Testis (tissue), 3 donors: ENCODE measurements around the gene SLC29A1. TPM values are rescaled to one million over a fixed set of nuclear protein-coding genes. Genes with fewer than 3 reads are reported as not detected.

ENCODE experiments used
- DNase-seq: peaks from one replicate; pipeline ENCODE4 v3.0.0-alpha.2; 2019
- H3K27ac ChIP-seq, 2 donors: fragments of 200-600 bp; sonication (generic); one replicate each; pipeline ENCODE4 v1.5.1; 2019
- H3K27me3 ChIP-seq: fragments of 200-600 bp; sonication (generic); one replicate; pipeline ENCODE4 v1.5.1; 2019
- H3K36me3 ChIP-seq: fragments of 200-600 bp; sonication (generic); one replicate; pipeline ENCODE4 v1.5.1; 2017; ENCODE audit warnings: low read depth; ENCODE audit errors: missing control alignments
- H3K4me1 ChIP-seq: fragments of 200-600 bp; sonication (generic); one replicate; pipeline ENCODE4 v1.5.1; 2019
- H3K4me3 ChIP-seq, 2 donors: fragments of 200-600 bp; sonication (generic); one replicate each; pipeline ENCODE4 v1.5.1; 2017 to 2019
- H3K9me3 ChIP-seq: fragments of 200-600 bp; sonication (generic); one replicate; pipeline ENCODE4 v1.5.1; 2017
- POLR2A ChIP-seq: fragments of 450-650 bp; IDR thresholded peaks from one replicate; pipeline ENCODE4 v1.6.1; 2017; ENCODE audit warnings: antibody characterized with exemption, mild to moderate bottlenecking, moderate library complexity
- WGBS, 2 donors: methylation state at CpG; one replicate each; pipeline ENCODE4 v1.1.5; 2018; 5-methylcytosine and 5-hydroxymethylcytosine counted together
- intact Hi-C: fragments of 100-400 bp; cut with DNase I; formaldehyde crosslinking; loops from one replicate; pipeline ENCODE4 v1.15.1; 2023; ENCODE audit warnings: low total_unique reads
- polyA plus RNA-seq: library from polyadenylated mRNA; stranded (reverse); fragments of 350-450 nt; fragmentation: Illumina TruSeq; extraction: RNeasy Lipid Tissue Mini Kit (QIAGEN cat#74804); gene quantifications from one replicate; pipeline ENCODE4 v1.2.3, GENCODE V29; 2014; ENCODE audit warnings: low read depth, low replicate concordance; ENCODE audit not compliant: insufficient read depth
- total RNA-seq, 2 donors: library from RNA; depleted of rRNA; stranded (reverse); fragments of >200 nt; gene quantifications; one replicate each; pipeline ENCODE4 v1.2.3, GENCODE V29; 2016
- TF ChIP-seq, protein P1 (sequence below), 3 experiments: fragments of 450-650 bp in 2 of 3; fragments of 200-600 bp in 1 of 3; sonication (generic) in 1 of 3; IDR thresholded peaks; one replicate each; pipeline ENCODE4 v1.5.1; 2016 to 2019; ENCODE audit warnings: antibody characterized with exemption in 3 of 3, mild to moderate bottlenecking in 2 of 3, moderate library complexity in 1 of 3

Gene SLC29A1
- total and polyA plus RNA-seq, 3 donors from 2014 or later, result 41.2 to 70.0 (median 51.3) TPM

DNA sequence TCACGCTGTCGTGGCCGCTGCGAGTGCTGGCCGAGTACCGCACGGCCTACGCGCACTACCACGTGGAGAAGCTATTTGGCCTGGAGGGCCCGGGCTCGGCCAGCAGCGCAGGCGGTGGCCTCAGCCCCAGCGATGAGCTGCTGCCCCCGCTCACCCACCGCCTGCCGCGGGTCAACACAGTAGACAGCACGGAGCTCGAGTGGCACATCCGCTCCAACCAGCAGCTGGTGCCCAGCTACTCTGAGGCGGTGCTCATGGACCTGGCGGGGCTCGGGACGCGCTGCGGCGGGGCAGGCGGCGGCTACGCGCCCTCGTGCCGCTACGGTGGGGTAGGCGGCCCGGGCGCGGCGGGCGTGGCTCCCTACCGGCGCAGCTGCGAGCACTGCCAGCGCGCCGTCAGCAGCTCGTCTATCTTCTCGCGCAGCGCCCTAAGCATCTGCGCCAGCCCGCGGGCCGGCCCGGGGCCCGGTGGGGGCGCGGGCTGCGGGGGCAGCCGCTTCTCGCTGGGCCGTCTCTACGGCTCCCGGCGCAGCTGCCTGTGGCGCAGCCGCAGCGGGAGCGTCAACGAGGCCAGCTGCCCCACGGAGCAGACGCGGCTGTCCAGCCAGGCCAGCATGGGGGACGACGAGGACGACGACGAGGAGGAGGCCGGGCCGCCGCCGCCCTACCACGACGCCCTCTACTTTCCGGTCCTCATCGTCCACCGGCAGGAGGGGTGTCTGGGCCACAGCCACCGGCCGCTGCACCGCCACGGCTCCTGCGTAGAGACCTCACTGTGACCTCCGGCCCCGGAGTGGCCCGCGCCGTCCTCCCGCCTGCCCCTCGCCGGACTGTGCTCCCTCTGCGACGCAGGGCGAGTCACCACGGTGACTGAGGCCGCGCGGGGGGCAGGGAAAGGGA lies 52.6 kb downstream of the SLC29A1 start:
- WGBS, 2 donors, result 13 to 18% methylated on average over 3 to 66 of the region's 109 CpGs
- peak overlapping the region; percentile 26 to 39 for H3K4me3 ChIP-seq
- no peak overlapping the region for H3K27ac ChIP-seq
- H3K27me3 ChIP-seq, result no peaks in the 10 kb centered on the region
- no peaks in the 10 kb centered on the region for H3K36me3 ChIP-seq
- no peaks in the 10 kb centered on the region for H3K4me1 ChIP-seq
- H3K9me3 ChIP-seq, result no peaks in the 10 kb centered on the region
- intact Hi-C loops, result no loop called here
- TF ChIP-seq, protein P1, sequence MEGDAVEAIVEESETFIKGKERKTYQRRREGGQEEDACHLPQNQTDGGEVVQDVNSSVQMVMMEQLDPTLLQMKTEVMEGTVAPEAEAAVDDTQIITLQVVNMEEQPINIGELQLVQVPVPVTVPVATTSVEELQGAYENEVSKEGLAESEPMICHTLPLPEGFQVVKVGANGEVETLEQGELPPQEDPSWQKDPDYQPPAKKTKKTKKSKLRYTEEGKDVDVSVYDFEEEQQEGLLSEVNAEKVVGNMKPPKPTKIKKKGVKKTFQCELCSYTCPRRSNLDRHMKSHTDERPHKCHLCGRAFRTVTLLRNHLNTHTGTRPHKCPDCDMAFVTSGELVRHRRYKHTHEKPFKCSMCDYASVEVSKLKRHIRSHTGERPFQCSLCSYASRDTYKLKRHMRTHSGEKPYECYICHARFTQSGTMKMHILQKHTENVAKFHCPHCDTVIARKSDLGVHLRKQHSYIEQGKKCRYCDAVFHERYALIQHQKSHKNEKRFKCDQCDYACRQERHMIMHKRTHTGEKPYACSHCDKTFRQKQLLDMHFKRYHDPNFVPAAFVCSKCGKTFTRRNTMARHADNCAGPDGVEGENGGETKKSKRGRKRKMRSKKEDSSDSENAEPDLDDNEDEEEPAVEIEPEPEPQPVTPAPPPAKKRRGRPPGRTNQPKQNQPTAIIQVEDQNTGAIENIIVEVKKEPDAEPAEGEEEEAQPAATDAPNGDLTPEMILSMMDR (IDR thresholded peaks at IDR 0.05), result no peak
- no peak for TF ChIP-seq POLR2A
- no peak for DNase-seq

DNA sequence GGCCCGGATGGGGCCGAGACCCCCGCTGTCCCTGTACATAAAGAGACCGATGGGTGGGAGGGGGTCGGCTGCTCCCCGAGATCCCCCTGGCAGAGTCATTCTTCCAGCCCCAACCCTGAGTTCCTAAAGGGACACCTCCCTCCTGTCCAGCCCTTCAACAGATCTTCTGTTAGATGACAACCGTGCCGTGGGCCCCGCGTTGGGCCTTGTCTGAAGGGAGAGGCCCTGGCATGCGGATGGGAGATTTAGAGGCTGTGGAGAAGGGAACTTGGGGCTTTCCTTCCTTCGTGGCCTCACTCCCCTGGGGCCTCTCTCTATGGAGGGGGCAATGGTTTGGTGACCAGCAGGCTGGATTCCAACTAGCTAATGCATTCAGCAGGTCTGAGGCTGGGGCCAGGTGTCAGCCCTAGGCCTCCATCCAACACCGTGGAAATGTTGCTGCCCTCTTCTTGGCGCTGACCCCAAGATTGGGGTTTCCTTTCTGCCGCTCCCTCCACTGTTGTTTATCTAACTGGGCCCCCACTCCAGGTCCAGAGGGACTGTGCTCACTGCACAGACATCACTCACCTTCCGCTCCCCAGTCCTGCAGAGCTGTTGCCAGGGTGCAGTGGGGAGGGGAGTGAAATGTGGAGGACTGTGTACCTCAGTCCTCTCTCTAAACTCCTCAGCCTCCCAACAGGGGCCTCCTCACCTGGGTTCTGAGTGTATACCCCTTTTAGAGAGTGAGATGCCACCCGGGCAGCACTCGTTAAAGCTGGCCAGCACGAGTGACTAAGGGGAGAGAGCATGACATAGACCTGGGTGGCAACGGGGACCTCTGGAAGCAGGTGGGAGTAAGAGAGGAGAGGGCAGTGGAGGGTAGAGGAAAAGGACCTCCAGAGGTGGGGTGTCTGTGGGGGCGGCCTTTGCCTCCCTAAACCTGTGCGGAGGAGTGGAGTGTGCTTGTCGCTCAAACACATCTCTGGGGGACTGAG lies 53.6 kb downstream of the SLC29A1 start:
- Histone ChIP-seq H3K9me3 (no peaks in the 10 kb centered on the region), H3K4me1 (no peaks in the 10 kb centered on the region), H3K27ac (no peak overlapping the region), H3K27me3 (no peaks in the 10 kb centered on the region), H3K36me3 (no peaks in the 10 kb centered on the region), H3K4me3 (peak overlapping the region; percentile 26 to 39)
- DNase-seq, result no peak
- TF ChIP-seq, protein P1 (IDR thresholded peaks at IDR 0.05), result no peak
- no peak for TF ChIP-seq POLR2A
- 75 to 79% methylated on average over 16 to 23 of the region's 23 CpGs for WGBS, 2 donors
- intact Hi-C loops, result no loop called here

DNA sequence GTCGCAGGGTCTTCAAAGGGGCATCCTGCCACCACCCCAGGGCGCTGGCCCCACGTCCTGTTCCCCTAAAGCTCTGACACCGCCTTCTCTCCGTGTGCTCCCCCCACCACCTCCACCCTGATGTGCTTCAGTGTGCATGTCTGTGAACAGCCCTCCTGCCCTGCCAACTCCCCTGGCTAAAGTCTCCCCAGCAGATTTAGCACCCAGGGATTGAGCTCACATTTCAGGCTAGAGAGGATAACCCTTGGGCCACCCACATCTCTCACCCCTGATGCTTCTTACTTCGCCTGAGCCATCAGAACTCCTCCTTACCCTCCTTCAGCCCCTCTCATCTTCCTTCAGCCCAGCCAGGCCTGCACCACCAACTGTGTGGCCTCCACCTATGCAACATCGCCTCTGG lies 54.4 kb downstream of the SLC29A1 start:
- no peaks in the 10 kb centered on the region for H3K9me3 ChIP-seq
- no peaks in the 10 kb centered on the region for H3K4me1 ChIP-seq
- intact Hi-C loops, result no loop called here
- WGBS, 2 donors, result 85 to 89% methylated on average over 7 of the region's 7 CpGs
- TF ChIP-seq, protein P1 (IDR thresholded peaks at IDR 0.05), result no peak
- no peak for TF ChIP-seq POLR2A
- no peak for DNase-seq
- H3K27me3 ChIP-seq, result no peaks in the 10 kb centered on the region
- no peak overlapping the region for H3K27ac ChIP-seq
- no peak overlapping the region for H3K4me3 ChIP-seq
- H3K36me3 ChIP-seq, result no peaks in the 10 kb centered on the region

DNA sequence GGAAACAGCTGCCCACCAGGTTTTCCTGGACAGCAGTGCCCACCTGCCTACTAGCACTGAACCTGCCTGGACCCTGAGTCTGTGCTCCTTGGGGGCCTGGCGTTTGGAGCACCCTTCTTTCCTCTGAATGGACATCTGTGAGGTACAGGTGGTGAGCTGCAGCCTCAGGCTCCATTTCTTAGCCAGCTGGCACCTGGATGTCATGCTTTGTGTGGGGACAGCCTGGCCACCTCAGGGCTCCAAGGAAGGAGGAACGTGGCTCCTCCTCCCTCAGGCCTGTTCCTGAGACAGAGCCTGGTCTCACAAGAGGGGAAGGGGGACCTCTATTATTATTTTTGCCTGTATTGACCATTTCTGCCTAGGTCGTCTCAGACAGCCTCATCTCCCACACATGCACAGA lies 54.9 kb downstream of the SLC29A1 start:
- H3K9me3 ChIP-seq, result no peaks in the 10 kb centered on the region
- WGBS, 2 donors, result 85 to 92% methylated on average over 3 of the region's 3 CpGs
- H3K4me3 ChIP-seq, result no peak overlapping the region
- H3K36me3 ChIP-seq, result no peaks in the 10 kb centered on the region
- intact Hi-C loops, result no loop called here
- no peak overlapping the region for H3K27ac ChIP-seq
- TF ChIP-seq, protein P1 (IDR thresholded peaks at IDR 0.05), result no peak
- TF ChIP-seq POLR2A, result no peak
- no peaks in the 10 kb centered on the region for H3K4me1 ChIP-seq
- no peaks in the 10 kb centered on the region for H3K27me3 ChIP-seq
- no peak for DNase-seq
